ENCODE data around the gene BSPRY.

GRCh38 chr9:113364951-113365350, 15.6 kb downstream of the BSPRY start:
- TF ChIP-seq, protein P1, sequence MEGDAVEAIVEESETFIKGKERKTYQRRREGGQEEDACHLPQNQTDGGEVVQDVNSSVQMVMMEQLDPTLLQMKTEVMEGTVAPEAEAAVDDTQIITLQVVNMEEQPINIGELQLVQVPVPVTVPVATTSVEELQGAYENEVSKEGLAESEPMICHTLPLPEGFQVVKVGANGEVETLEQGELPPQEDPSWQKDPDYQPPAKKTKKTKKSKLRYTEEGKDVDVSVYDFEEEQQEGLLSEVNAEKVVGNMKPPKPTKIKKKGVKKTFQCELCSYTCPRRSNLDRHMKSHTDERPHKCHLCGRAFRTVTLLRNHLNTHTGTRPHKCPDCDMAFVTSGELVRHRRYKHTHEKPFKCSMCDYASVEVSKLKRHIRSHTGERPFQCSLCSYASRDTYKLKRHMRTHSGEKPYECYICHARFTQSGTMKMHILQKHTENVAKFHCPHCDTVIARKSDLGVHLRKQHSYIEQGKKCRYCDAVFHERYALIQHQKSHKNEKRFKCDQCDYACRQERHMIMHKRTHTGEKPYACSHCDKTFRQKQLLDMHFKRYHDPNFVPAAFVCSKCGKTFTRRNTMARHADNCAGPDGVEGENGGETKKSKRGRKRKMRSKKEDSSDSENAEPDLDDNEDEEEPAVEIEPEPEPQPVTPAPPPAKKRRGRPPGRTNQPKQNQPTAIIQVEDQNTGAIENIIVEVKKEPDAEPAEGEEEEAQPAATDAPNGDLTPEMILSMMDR (IDR thresholded peaks at IDR 0.05; ENCODE audit: insufficient read depth, low read depth, low read length), result no peak
- no peak for TF ChIP-seq EZH2 (IDR thresholded peaks at IDR 0.05; ENCODE audit: insufficient read depth, low read length)

Data from astrocyte (in vitro differentiated cells and primary cell).